Activated naive CD4-positive, alpha-beta T cell treated with anti-CD3 and anti-CD28 coated beads, Interleukin-2, amount 50 U/mL, for 72 hours (primary cell): ENCODE results near the gene KCNH1. TPM values are rescaled to one million over a fixed set of nuclear protein-coding genes. Genes with fewer than 3 reads are reported as not detected.

Experiments used
- ATAC-seq, 2 donors: fragments of 150-1000 bp; cut with Tn5 transposase; 2 replicates each; pipeline ENCODE4 v1.10.0; 2021; ENCODE audit warnings: mild to moderate bottlenecking in 2 of 2, moderate library complexity in 2 of 2
- DNase-seq, 2 donors: peaks; one replicate each; pipeline ENCODE4 v3.0.0; 2021 to 2022; ENCODE audit warnings: low spot score in 2 of 2
- H3K27ac Mint-ChIP-seq, 2 donors: one replicate each; pipeline ENCODE4 v1.8.0; 2022; ENCODE audit warnings: mild to moderate bottlenecking in 2 of 2, mixed read lengths in 2 of 2
- H3K36me3 Mint-ChIP-seq, 2 donors: one replicate each; pipeline ENCODE4 v1.8.0; 2022; ENCODE audit warnings: mixed read lengths in 2 of 2
- H3K9me3 Mint-ChIP-seq, 2 donors: one replicate each; pipeline ENCODE4 v1.8.0; 2022; ENCODE audit warnings: mixed read lengths in 2 of 2
- total RNA-seq, 2 donors: library from RNA; stranded (reverse); gene quantifications; one replicate each; pipeline ENCODE4 v1.2.3, GENCODE V29; 2022

The KCNH1 gene
- total RNA-seq, 2 donors from 2014 or later: not detected

DNA sequence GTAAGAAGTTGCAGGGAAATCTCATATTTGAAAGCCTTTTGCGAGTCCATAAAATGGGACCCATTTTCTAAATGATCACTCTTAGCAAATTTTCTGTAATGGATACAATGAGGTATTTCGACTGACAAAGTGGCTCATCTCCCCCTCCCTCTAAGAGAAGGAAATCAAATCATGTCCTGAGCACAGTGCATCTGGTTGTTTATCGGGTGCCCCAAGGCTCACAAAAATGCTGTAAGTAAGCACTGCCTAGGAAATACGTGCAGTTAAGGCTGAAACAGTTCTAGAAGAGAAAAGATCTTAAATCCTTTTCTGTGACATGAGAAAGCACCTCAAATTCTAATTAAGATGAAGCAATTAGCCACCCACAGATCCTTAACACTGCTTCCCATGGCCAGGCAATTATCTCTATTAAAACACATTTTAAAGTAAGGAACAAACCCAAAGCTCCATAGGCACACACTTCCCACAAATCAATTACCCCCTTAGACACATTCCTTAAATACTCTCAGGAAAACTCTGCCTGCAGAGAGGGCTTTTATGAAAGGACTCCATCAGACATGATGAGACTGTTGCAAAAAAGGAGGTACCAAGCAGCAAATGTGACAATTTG, 216.3 kb downstream of the KCNH1 start:
- no peak for ATAC-seq
- H3K36me3 Mint-ChIP-seq: no peaks in the 10 kb centered on the region
- H3K9me3 Mint-ChIP-seq: no peaks in the 10 kb centered on the region
- no peak overlapping the region for H3K27ac Mint-ChIP-seq
- DNase-seq: no peak

DNA sequence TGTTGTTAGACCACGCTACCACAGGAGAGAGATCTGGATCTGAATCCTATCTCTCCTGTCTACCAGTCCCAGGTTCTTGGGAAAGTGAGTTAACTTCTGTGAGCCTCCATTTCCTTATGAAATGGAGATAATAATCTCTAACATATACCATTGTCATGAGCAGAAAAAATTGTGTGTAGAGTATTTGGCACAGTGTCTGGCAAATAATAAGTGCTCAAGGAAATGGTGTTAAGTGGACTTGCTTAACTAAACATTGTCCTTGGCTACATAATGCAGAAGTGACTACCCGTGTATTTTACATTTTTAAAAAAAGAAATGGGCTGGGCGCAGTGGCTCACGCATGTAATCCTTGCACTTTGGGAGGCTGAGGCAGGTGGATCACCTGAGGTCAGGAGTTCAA, 217.4 kb downstream of the KCNH1 start:
- no peaks in the 10 kb centered on the region for H3K9me3 Mint-ChIP-seq

DNA sequence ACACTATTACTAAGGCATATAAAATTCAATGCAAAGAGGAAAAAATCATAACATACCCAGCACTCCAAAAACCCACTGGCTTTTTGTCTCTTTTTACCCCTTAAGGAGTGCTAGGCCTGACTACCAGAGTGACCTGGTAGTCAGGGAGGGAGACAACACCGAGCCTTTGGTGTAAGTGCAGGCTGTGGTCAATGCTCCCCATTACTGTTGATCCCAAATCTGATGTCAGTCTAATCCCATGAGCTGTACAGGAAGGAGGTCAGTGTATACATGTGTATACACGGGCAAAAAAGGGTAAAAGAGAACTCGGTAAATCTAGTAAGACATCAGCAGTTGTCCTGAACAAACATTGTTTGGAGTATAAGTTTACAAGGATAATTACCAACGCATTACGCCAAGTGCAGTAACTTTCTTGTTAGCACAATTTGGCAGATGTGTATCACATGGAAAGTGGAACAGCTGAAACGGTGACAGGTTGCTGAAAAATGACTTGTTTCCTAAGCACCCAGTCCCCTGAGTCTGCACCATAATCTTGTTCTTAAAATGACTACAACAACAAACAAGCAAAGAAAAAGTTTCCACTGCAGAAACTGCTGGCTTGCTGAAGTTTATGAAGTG, 217.9 kb downstream of the KCNH1 start:
- H3K36me3 Mint-ChIP-seq: no peaks in the 10 kb centered on the region
- H3K9me3 Mint-ChIP-seq: no peaks in the 10 kb centered on the region
- no peak for DNase-seq
- H3K27ac Mint-ChIP-seq: no peak overlapping the region
- ATAC-seq: no peak

More for the DNA sequence above, 217.4 kb downstream of the KCNH1 start:
- ATAC-seq: no peak
- no peaks in the 10 kb centered on the region for H3K36me3 Mint-ChIP-seq
- no peak for DNase-seq
- H3K27ac Mint-ChIP-seq: no peak overlapping the region

DNA sequence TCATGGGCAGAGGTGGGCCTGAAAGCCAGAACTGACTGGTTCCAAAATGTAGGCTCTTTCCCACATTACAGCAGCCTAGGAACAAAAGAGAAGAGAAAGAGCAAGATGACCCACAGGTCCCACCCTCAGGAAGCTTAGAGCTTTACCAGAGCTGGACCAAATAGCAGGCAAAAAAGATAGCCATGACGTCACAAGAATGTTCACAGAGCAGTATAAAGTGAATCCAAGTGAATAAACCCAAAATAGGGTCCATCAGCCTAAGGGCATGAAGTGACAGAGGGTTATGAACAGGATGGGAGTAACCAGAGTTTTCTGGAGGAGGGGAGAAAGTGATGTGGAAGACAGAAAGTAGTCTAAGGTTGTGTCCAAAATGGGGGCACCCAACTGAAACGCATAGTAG, 221.2 kb downstream of the KCNH1 start:
- no peaks in the 10 kb centered on the region for H3K9me3 Mint-ChIP-seq
- H3K36me3 Mint-ChIP-seq: no peaks in the 10 kb centered on the region
- no peak overlapping the region for H3K27ac Mint-ChIP-seq
- ATAC-seq (no peak), DNase-seq (no peak)

DNA sequence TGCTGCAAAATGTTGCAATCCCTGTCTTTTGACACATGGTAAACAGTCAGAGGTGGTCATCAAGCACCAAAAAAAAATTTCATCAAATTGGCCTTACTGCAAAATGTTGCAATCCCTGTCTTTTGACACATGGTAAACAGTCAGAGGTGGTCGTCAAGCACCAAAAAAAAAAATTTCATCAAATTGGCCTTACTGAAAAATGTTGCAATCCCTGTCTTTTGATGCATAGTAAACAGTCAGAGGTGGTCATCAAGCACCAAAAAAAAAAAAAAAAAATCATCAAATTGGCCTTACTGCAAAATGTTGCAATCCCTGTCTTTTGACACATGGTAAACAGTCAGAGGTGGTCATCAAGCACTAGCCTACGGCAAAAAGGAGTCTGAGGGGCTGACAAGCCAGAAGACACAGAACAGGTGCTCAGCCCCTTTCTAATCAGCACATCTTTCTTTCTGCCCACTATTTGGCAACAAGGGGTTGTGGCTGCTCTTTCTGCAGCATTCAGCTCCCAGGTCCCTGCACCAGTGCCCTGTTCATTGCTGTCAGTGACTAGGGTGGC, 223.8 kb downstream of the KCNH1 start:
- H3K9me3 Mint-ChIP-seq: no peaks in the 10 kb centered on the region
- DNase-seq (no peak), ATAC-seq (no peak)
- no peak overlapping the region for H3K27ac Mint-ChIP-seq
- H3K36me3 Mint-ChIP-seq: no peaks in the 10 kb centered on the region

DNA sequence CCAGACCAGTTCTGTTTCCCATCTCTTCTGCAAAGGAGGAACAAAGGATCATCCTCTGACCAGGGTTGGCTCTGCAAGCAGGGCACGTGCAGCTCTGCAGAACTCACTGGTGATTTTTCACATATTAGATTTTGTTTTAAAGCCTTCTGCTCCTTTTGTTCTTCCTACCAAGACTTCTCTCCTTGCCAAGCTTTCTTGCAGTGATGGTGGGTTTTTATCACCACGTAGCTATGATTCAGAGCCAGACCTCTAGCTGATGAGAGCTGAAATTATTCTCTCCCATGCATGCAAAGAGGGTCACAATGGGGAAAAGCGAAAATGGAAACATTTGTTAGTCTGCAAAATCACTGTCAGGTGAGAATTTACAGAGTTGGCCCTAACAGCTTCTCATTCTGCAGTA, 225.2 kb downstream of the KCNH1 start:
- ATAC-seq: no peak
- no peak for DNase-seq
- Mint-ChIP-seq H3K27ac (no peak overlapping the region), H3K9me3 (no peaks in the 10 kb centered on the region), H3K36me3 (no peaks in the 10 kb centered on the region)

DNA sequence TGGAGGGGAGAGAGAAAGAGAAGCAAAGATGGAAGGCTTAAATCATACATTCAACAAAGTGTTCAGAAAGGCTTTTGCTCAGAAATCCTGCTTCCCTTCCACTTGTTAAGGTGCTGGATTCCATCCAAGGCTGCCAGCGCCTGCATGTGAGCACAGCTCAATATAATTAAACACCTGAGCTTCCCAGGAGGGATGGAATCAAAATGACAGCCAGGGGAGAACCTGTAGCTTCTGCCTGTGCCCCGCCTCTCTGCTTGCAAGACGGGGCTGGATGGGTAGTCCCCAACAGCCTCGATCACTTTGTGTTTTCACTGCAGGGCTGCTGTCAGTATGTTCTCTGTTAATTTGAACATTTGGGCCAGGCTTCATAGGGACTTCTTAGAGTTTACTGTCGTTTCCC, 225.7 kb downstream of the KCNH1 start:
- H3K27ac Mint-ChIP-seq: no peak overlapping the region
- no peaks in the 10 kb centered on the region for H3K9me3 Mint-ChIP-seq
- H3K36me3 Mint-ChIP-seq: no peaks in the 10 kb centered on the region
- DNase-seq: no peak
- ATAC-seq: no peak

DNA sequence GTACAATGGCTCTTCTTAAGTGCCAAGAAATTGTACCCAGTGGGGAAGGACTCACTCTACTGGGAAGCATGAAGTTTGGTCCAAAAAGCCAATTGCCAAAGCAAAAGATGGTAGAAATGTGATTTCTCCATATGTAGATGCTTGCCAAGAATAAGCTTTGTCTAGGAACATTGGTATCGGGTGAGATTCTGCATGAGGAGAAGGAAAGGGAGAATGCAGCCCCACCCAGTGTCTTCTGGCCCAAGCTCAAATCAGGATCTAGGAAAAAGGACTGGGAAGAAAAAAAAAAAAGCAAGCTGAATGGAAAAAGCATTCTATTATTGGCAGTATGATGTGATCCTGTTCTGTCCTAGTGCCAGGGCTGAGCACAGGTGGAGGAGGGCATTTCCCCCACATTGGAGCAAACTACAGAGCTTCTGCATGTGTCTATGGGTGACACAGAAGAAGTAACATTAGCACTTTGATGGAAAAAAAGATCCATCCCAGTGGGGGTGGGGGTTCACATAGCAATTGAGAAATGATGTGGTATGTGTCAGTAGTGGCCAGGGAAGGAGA, 226.6 kb downstream of the KCNH1 start:
- no peaks in the 10 kb centered on the region for H3K36me3 Mint-ChIP-seq
- no peak for ATAC-seq
- no peaks in the 10 kb centered on the region for H3K9me3 Mint-ChIP-seq
- DNase-seq: no peak
- H3K27ac Mint-ChIP-seq: no peak overlapping the region

DNA sequence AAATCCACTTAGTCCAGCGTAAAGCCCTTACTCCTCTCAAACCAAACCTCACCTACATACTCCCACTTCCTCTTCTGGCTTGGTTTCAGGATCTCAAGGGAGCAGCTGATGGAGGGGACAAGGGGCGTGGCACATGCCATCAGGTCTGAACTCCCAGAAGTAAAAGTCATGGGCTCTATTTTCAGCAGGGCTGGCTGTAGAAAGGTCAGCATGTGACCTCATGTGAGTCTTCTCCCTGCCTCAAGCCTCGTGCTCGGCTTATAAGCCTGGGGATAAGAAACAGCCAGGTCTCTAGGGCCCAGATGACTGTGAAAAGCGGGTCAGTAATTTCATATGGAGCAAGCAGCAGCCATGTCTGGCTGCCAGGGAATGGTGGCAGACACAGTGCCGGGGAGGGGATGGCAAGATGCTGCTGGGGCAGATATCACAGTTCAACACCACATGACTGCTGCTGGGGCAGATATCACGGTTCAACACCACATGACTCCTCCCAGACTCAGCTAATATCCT, 227.9 kb downstream of the KCNH1 start:
- Mint-ChIP-seq H3K27ac (no peak overlapping the region), H3K36me3 (no peaks in the 10 kb centered on the region), H3K9me3 (no peaks in the 10 kb centered on the region)
- no peak for ATAC-seq
- DNase-seq: no peak

DNA sequence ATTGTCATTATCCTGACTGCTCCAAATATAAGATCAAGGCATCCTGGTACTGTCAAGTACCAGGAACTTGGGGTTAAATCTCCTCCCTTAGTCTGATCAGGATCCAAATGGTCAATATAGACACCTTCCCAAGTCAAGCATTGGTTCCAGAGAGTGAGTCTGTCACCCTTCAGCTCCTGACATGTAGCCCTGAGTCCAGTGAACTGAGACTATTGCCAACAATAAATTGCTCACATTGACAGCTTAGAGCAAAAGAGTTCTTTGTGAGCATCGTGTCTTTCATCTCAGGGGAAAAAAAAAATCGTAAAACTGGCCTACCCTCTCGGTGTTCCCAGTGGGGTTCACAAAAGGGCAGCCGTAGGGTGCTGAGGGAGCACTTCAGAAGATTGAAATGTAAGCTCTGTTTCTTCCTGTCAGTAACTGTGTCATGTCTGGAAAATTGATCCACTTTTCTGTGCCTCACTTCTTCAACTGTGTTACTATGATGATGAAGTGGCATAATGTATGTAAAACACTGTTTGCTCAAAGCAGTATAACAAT, 228.5 kb downstream of the KCNH1 start:
- no peaks in the 10 kb centered on the region for H3K36me3 Mint-ChIP-seq
- H3K27ac Mint-ChIP-seq: no peak overlapping the region
- no peaks in the 10 kb centered on the region for H3K9me3 Mint-ChIP-seq
- DNase-seq (no peak), ATAC-seq (no peak)

DNA sequence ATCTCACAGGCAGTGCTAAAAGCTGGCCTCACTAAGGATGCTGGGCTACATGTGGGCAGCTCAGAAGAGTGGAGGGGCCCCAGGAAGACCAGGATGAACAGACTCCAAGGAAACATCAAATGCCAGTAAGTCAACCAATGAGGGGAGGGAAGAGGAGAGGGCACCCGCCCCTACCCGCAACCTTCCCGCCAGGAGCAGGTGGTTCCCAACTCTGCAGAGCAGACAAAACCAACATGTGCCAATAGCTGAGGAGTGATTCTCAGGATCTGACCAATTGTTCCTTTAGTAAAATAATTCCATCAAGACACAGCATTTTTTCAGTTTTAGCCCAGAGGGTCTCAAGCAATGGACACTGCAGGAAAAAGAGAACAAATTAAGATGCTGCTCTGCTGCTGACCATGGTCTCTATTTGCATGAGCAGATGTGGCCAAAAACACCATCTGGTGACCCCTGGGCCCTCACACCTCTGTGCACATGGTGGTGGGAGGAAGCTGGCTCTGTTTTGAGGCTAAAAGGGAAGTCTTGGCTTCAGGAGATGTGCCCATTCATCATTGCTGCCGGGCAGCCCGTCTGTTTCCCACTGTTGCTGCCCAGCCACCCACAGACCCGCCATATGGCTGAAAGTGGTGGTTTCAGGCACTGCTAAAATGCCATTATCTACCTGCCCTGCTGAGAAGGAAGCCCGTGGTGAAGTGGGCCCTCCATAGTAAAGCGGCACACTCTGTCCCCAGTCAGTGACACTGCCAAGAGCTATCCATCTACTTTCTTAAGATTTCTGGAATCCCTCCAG, 231.8 kb downstream of the KCNH1 start:
- Mint-ChIP-seq H3K36me3 (no peaks in the 10 kb centered on the region), H3K9me3 (no peaks in the 10 kb centered on the region), H3K27ac (no peak overlapping the region)
- DNase-seq: no peak
- ATAC-seq: no peak

DNA sequence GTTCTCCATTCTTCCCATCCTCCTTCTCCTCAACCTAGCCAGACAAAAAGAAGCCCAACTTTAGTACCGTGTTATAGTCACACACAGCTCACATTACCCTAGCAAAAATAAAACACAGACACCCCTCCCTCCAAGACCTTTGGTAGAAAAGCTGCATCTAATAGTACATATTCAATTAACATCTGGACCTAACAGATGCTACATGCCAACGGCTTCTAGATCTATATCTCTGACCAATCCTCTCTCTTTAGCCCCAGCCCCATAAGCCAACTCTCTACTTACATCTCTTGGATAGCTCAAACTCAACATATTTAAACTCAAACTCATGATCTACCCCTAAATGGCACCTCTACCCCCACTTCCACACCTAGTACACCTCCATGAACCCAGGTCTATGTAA, 233.1 kb downstream of the KCNH1 start:
- DNase-seq: no peak
- Mint-ChIP-seq H3K9me3 (no peaks in the 10 kb centered on the region), H3K27ac (no peak overlapping the region), H3K36me3 (no peaks in the 10 kb centered on the region)
- ATAC-seq: no peak

DNA sequence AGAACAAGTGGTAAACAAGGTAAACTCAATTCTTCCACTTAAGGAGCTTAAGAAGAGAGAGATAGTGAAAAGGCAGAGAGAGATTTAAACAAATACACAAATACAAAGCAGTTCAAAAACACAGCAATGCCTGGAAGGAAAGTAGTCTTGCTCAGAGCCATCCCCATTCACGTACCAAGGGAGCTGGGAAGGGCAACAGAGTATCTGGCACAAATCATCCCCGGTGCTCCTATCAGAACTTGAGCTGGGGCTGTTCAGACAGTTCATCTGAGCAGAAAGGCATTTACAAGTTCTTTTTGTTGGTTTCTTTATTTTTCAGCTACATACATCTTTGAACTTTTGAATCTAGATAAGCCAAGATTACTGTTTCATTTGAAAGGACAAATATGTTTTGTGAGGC, 233.9 kb downstream of the KCNH1 start:
- Mint-ChIP-seq H3K36me3 (no peaks in the 10 kb centered on the region), H3K27ac (no peak overlapping the region), H3K9me3 (peaks cover 0 to 4% of the 10 kb centered on the region in 2 donors)
- no peak for ATAC-seq
- DNase-seq: no peak

DNA sequence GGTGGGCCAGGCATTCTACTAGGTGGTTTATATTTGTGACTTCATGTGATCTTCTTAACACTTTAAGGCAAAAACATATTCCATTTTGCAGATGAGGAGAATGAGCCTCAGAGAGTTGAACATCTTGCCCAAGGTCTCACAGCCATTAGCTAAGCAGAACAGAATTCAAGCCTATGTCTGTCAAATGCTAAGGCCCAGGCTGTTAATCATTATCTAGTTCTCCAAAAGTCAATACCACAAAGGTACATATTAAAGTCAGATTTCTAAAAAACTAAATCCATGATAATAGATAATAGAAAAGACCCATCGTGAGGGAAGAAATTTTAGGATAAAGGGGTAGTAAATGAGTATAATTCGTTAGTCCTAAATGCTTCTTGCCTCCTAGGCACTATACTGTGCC, 234.3 kb downstream of the KCNH1 start:
- no peak overlapping the region for H3K27ac Mint-ChIP-seq
- no peak for DNase-seq
- H3K36me3 Mint-ChIP-seq: no peaks in the 10 kb centered on the region
- no peak for ATAC-seq
- H3K9me3 Mint-ChIP-seq: peaks cover 0 to 4% of the 10 kb centered on the region in 2 donors

DNA sequence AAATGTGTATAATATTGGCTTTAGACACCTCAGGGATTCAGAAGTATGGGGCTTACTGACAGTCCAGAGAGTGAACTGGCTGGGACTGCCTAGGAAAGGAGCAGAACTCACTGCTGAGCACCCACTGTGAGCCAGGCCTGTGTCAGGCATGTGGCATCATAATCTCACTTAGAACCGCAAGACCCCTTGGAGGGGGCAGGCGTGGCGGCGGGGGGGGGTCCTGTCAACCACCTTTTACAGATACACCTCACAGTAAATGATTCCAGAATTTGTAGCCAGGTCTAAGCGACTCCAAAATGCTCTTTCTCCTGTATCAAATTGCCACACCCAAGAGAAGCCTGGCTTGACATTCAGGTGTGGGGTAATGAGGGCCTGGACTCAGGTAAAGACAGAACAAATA, 235.5 kb downstream of the KCNH1 start:
- Mint-ChIP-seq H3K9me3 (peaks cover 7 to 11% of the 10 kb centered on the region in 2 donors), H3K36me3 (no peaks in the 10 kb centered on the region), H3K27ac (no peak overlapping the region)
- DNase-seq: no peak
- no peak for ATAC-seq

DNA sequence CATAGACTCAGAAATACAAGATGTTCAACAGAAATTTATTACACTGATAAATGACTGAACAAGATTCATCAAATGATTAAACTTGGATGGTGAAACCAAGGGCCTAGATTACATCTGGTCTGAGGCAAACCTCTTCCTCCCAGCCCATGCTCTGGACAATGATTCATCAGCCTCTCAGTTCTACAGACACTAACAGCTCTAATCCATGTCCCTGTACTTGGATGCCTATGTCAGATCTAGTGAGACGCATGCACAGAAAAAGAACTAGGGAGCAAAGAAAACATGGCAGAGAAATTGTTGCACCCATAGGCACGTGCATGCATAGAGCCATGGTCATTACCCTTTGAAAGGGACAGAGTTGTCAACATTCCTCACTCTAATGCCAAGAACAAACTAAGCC, 250.1 kb downstream of the KCNH1 start:
- no peaks in the 10 kb centered on the region for H3K36me3 Mint-ChIP-seq
- H3K27ac Mint-ChIP-seq: no peak overlapping the region
- ATAC-seq (no peak), DNase-seq (no peak)
- H3K9me3 Mint-ChIP-seq: peaks cover 0 to 16% of the 10 kb centered on the region in 2 donors
